IMR-90 (cell line): ENCODE measurements around the gene BCAS1.

Source experiments
- CTCF ChIP-seq: conservative IDR thresholded peaks from 2 replicates; pipeline ENCODE4 v1.5.1; 2012; ENCODE audit warnings: mild to moderate bottlenecking, low read depth, low read length, improper control_type of control experiment
- FOS ChIP-seq: fragments of 150-350 bp; IDR thresholded peaks from 2 replicates; pipeline ENCODE4 v1.6.1; 2016; ENCODE audit warnings: low read depth, low read length
- MAZ ChIP-seq: IDR thresholded peaks from 2 replicates; pipeline ENCODE4 v1.6.1; 2012; ENCODE audit warnings: low read depth, mild to moderate bottlenecking, low read length, improper control_type of control experiment, moderate library complexity, borderline replicate concordance
- POLR2A ChIP-seq: IDR thresholded peaks from 2 replicates; pipeline ENCODE4 v1.6.1; 2012; ENCODE audit warnings: mild to moderate bottlenecking, low read depth, low read length
- RFX5 ChIP-seq: IDR thresholded peaks from 2 replicates; pipeline ENCODE4 v1.8.0; 2012; ENCODE audit warnings: low read depth, mild to moderate bottlenecking, low read length, moderate library complexity
- USF2 ChIP-seq: fragments of 150-350 bp; IDR thresholded peaks from 2 replicates; pipeline ENCODE4 v1.6.1; 2017; ENCODE audit warnings: mild to moderate bottlenecking, antibody characterized with exemption, low read length, low read depth

GRCh38 chr20:53945478-53945877, 124.9 kb downstream of the BCAS1 start:
- TF ChIP-seq MAZ (no peak), RFX5 (no peak), CTCF (no peak), USF2 (no peak), FOS (no peak), POLR2A (no peak)
